ENCODE data around the gene MED31. TPM values are rescaled to one million over a fixed set of nuclear protein-coding genes. Genes with fewer than 3 reads are reported as not detected.
A peak's percentile ranks its signal among the peaks of the same experiment; 100 is the strongest.
"Not testable (repeated sequence)": the region's sequence is repeated elsewhere in the genome, so short reads cannot be mapped to it uniquely, and the experiment has no call there.

MED31 gene
- total RNA-seq, 1 experiment from 2014 or later: 41.4 TPM

DNA sequence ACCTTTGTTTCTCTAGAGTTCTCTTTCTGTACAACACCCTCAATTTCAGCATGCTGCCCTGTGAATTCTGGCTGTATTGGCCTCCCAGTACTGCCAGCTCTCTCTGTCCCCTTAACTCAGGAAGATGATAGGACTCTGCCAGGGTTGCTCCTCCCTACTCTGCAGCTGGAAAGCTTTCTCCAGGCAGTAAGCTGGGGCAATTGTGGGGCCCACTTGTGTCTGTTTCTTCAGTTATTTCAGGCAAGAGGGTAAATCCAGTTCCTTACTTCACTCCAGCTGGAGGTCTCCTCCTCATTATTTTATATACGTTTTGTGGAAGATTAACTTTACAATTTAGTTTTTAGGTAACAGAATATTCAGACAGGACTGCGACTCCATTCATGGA lies 10.1 kb upstream of the MED31 start:
- H3K4me3 ChIP-seq: no peak overlapping the region
- H2AFZ ChIP-seq: no peak overlapping the region
- no peaks in the 10 kb centered on the region for H3K9me2 ChIP-seq (ENCODE audit: insufficient read depth)
- no peak overlapping the region for H3K27ac ChIP-seq
- peaks cover 13% of the 10 kb centered on the region for H3K4me1 ChIP-seq (replicated peaks; ENCODE audit: insufficient read depth)
- no peak for DNase-seq
- H3K4me2 ChIP-seq: no peak overlapping the region
- H3K36me3 ChIP-seq (ENCODE audit: low read depth): no peaks in the 10 kb centered on the region
- no peaks in the 10 kb centered on the region for H3K9me3 ChIP-seq (ENCODE audit: insufficient read depth, low read depth)
- no TSS peak for BruUV-seq (replicated peaks)
- CTCF ChIA-PET: interaction anchor here (1.0 kb wide), 1 partner anchor 359 kb away, joined by 6 read pairs; no protein-coding TSS in a partner anchor
- H3K79me2 ChIP-seq (ENCODE audit: low read depth): no peaks in the 10 kb centered on the region
- H4K20me1 ChIP-seq (ENCODE audit: insufficient read depth): no peaks in the 10 kb centered on the region
- intact Hi-C loops (cut with micrococcal nuclease; ENCODE audit: unreplicated experiment): no loop called here
- no peaks in the 10 kb centered on the region for H3K27me3 ChIP-seq (ENCODE audit: insufficient read depth, low read depth)
- TF ChIP-seq, protein P1, sequence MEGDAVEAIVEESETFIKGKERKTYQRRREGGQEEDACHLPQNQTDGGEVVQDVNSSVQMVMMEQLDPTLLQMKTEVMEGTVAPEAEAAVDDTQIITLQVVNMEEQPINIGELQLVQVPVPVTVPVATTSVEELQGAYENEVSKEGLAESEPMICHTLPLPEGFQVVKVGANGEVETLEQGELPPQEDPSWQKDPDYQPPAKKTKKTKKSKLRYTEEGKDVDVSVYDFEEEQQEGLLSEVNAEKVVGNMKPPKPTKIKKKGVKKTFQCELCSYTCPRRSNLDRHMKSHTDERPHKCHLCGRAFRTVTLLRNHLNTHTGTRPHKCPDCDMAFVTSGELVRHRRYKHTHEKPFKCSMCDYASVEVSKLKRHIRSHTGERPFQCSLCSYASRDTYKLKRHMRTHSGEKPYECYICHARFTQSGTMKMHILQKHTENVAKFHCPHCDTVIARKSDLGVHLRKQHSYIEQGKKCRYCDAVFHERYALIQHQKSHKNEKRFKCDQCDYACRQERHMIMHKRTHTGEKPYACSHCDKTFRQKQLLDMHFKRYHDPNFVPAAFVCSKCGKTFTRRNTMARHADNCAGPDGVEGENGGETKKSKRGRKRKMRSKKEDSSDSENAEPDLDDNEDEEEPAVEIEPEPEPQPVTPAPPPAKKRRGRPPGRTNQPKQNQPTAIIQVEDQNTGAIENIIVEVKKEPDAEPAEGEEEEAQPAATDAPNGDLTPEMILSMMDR (conservative IDR thresholded peaks at IDR 0.05): no peak
- TF ChIP-seq EZH2 (IDR thresholded peaks at IDR 0.05; ENCODE audit: low read depth): no peak
- POLR2A ChIA-PET (ENCODE audit: unreplicated experiment): no interaction called here
- peaks cover 7% of the 10 kb centered on the region; the same call in 1 of the 2 replicates for H3F3A ChIP-seq (ENCODE audit: insufficient read depth, low read depth)

DNA sequence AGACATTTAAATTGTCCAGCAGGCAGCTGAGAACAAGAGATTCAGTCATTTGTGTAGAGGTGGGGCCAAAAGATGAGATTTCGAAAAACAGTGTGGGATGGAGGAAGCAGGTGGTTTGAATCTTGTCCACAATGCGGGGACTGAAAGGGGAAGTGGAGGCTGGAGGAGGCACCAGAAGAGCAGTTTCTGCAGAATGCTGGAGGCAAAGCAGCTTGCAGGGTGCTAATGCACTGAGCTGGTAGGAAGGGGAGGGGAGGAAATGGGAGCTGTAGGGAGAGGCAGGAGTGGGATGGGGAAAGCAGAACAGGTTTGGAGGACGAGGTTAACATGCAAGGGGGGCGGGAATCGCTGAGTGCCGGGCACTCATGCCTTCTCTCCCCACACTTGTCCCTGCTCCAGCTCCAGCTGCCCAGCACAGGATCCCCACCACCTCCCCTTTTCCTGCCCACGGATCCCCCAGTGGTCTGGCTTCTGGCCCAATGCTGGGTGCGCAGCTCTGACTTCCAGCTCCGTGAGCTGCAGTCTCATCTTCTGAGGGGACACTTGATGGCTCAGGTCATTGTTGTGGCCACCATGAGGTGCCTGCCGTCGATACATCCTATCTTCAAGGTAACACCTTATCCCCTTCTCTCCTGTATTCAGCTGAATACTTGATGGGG lies 9.5 kb upstream of the MED31 start:
- no peak for TF ChIP-seq EZH2 (IDR thresholded peaks at IDR 0.05; ENCODE audit: low read depth)
- TF ChIP-seq, protein P1 (conservative IDR thresholded peaks at IDR 0.05): no peak
- Histone ChIP-seq H3F3A (ENCODE audit: insufficient read depth, low read depth) (0 out of 2 replicates have a peak, but pooled peaks cover 6% of the 10 kb centered on the region), H3K27me3 (ENCODE audit: insufficient read depth, low read depth) (no peaks in the 10 kb centered on the region), H2AFZ (no peak overlapping the region), H3K9me3 (ENCODE audit: insufficient read depth, low read depth) (no peaks in the 10 kb centered on the region), H3K9me2 (ENCODE audit: insufficient read depth) (no peaks in the 10 kb centered on the region), H3K4me1 (replicated peaks; ENCODE audit: insufficient read depth) (peaks cover 9% of the 10 kb centered on the region), H3K4me2 (no peak overlapping the region), H3K79me2 (ENCODE audit: low read depth) (no peaks in the 10 kb centered on the region), H3K27ac (no peak overlapping the region), H3K4me3 (no peak overlapping the region), H4K20me1 (ENCODE audit: insufficient read depth) (no peaks in the 10 kb centered on the region), H3K36me3 (ENCODE audit: low read depth) (no peaks in the 10 kb centered on the region)
- no peak for DNase-seq
- ChIA-PET CTCF (interaction anchor here (1.0 kb wide), 1 partner anchor 360 kb away, joined by 6 read pairs; no protein-coding TSS in a partner anchor), POLR2A (ENCODE audit: unreplicated experiment) (no interaction called here)
- intact Hi-C loops (cut with micrococcal nuclease; ENCODE audit: unreplicated experiment): no loop called here
- BruUV-seq (replicated peaks): no TSS peak

DNA sequence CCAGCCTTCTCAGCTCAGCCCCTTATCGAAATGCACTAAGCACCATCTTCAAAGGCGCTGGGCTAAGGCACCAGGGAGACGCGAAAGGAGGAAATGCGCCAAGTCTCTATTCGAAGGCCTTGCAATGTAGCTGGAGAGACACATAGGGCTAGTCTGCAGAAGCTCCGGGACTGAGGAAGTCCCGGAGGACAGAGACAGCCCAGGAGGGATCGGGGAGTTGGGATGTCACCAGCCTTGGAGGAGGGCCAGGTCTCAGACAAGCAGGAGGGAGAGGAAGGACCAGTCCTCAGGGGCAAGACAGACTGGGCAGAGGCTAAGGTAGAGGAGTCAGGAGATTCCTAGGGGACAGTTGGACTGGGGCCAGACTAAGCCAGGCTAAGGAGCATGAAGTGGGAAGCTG lies 8.7 kb upstream of the MED31 start:
- TF ChIP-seq EZH2 (IDR thresholded peaks at IDR 0.05; ENCODE audit: low read depth): no peak
- TF ChIP-seq, protein P1 (conservative IDR thresholded peaks at IDR 0.05): no peak
- Histone ChIP-seq H3K4me2 (no peak overlapping the region), H3K4me1 (replicated peaks; ENCODE audit: insufficient read depth) (peaks cover 9% of the 10 kb centered on the region), H3K9me3 (ENCODE audit: insufficient read depth, low read depth) (no peaks in the 10 kb centered on the region), H3K79me2 (ENCODE audit: low read depth) (no peaks in the 10 kb centered on the region), H3K36me3 (ENCODE audit: low read depth) (no peaks in the 10 kb centered on the region), H3F3A (ENCODE audit: insufficient read depth, low read depth) (0 out of 2 replicates have a peak, but pooled peaks cover 6% of the 10 kb centered on the region), H3K9me2 (ENCODE audit: insufficient read depth) (no peaks in the 10 kb centered on the region), H3K27ac (no peak overlapping the region), H4K20me1 (ENCODE audit: insufficient read depth) (no peaks in the 10 kb centered on the region), H3K4me3 (no peak overlapping the region), H2AFZ (no peak overlapping the region), H3K27me3 (ENCODE audit: insufficient read depth, low read depth) (no peaks in the 10 kb centered on the region)
- ChIA-PET CTCF (no interaction called here), POLR2A (ENCODE audit: unreplicated experiment) (no interaction called here)
- no TSS peak for BruUV-seq (replicated peaks)
- no peak for DNase-seq
- intact Hi-C loops (cut with micrococcal nuclease; ENCODE audit: unreplicated experiment): no loop called here

DNA sequence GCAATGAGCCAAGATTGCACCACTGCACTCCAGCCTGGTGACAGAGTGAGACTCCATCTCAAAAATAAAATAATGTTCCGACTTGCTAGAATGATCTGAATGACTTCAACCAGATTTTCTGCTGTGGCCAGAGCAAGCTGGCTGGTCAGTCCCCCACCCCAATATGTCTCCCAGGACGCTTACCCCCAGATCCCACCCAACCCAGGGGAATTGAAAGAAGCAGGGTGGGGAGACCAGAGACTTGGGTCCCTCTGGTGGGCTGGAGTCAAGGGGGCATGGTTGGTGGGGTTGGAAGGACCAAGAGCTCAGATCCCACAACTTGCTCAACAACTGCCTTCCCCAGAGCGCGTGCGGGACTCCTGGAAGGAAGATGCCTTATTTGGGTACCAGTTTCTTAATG lies 7.0 kb upstream of the MED31 start:
- POLR2A ChIA-PET (ENCODE audit: unreplicated experiment); H4K20me1 ChIP-seq (ENCODE audit: insufficient read depth); DNase-seq; H3K27me3 ChIP-seq (ENCODE audit: insufficient read depth, low read depth); H3F3A ChIP-seq (ENCODE audit: insufficient read depth, low read depth); H2AFZ ChIP-seq; CTCF ChIA-PET; H3K9me3 ChIP-seq (ENCODE audit: insufficient read depth, low read depth); intact Hi-C loops (cut with micrococcal nuclease; ENCODE audit: unreplicated experiment); H3K79me2 ChIP-seq (ENCODE audit: low read depth); H3K36me3 ChIP-seq (ENCODE audit: low read depth); H3K9me2 ChIP-seq (ENCODE audit: insufficient read depth); H3K27ac ChIP-seq: not testable (repeated sequence)
- H3K4me1 ChIP-seq (replicated peaks; ENCODE audit: insufficient read depth): peaks cover 16% of the 10 kb centered on the region
- peak overlapping the region; percentile 78 for H3K4me2 ChIP-seq
- peak overlapping the region; percentile 63; the same call in 1 of the 2 replicates for H3K4me3 ChIP-seq
- BruUV-seq (replicated peaks): TSS peak; percentile 25

Measured in PC-9 (cell line).